HG03439 (cell line): ENCODE data around the gene GLI1.
"Not testable (repeated sequence)": the region's sequence is repeated elsewhere in the genome, so short reads cannot be mapped to it uniquely, and the experiment has no call there.

Experiments
- ATAC-seq: cut with Tn5 transposase; IDR thresholded peaks from one replicate; pipeline ENCODE4 v1.9.1; 2021; ENCODE audit warnings: mild to moderate bottlenecking, moderate library complexity; ENCODE audit not compliant: unreplicated experiment

The GLI1 gene

DNA sequence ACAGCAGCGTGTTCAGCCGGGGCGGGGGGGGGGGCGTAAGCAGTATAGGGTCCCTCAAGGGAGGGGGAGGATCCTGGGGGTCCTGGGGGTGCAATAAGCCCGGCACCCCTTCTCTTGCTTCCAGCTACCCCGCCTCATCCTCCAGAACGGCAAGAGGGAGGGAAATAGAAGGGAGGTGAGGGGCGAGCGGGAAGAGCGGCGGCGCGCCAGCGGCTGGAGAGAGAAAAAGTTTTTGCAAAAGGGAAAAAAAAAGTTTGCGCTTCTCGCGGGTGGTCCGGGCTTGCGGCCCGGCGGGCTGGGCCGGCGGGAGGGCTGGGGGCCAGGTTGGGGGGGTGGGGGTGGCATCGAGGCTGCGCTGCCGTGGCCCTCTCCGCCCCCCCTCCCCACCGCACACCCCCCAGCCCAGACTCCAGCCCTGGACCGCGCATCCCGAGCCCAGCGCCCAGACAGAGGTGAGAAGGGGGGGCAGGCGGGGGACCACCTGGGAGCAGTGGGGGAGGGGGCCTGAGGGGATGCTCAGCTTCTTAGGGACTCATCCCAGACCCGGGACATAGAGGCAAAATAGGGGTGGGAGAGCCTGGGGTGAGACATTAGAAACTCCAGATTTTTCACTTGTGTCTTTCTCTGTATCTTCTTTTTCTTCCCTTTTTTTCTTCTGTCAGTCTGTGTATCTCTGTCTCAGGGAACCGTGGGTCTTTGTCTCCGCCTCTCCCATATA lies at the start of gene GLI1:
Gene GLI1, plus strand, starts transcription at position 36 of the 718 bp plus-strand sequence. CDS start 3,907 bp downstream, outside the sequence.
- no peak for ATAC-seq

- no peak for ATAC-seq
These were observed 49.1 kb upstream of the GLI1 start for GRCh38 chr12:57410534-57410933.

GRCh38 chr12:57414160-57414559 lies 45.4 kb upstream of the GLI1 start:
- not testable (repeated sequence) for ATAC-seq

DNA sequence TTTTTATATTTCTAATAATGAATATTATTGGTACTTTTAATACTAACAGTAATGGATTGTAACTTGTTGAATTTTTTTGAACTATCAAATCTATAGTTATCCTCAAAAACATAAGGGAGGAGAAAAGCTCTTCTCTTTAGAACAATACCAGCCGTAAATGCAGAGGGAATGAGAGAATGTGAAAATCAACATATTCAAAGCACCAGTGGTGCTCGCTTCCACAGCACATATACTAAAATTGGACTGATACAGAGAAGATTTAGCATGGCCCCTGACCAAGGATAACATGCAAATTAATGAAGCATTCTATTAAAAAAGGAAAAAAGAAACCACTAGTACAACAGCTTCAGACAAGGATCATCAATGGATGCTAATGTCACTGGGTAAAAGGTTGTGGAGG lies 44.5 kb upstream of the GLI1 start:
- ATAC-seq: no peak

DNA sequence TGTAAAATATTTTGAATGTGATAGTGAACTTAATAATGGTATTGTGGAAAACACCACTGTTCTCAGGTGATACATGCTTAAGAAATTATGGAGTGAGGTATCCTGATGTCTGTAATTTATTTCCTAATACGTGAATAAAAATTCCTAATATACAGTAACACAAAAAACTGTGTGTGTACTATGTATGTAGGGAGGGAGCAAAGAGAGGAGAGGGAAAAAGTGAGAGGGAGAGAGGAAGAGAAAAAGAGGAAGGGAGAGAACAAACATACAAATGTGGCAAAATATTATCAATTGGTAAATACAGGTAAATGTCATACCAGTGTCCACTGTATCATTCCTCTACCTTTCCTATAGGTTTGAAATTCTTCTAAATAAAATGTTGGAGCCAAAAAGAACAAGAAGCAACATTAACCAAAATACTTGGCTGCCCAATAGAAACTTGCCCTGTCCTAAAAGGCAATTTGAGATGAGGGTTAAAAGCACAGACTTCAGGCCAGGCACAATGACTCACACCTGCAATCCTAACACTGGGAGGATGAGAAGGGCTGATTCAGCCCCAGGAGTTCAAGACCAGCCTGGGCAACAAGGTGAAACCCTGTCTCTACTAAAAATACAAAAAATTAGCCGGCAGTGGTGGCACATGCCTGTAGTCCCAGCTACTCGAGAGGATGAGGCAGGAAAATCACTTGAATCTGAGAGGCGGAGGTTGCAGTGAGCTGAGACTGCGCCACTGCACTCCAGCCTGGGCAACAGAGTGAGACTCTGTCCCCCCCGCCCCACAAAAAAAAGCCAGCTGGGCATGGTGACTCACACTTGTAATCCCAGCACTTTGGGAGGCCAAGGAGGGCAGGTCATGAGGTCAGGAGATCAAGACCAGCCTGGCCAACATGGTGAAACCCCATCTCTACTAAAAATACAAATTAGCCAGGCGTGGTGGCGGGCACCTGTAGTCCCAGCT lies 43.3 kb upstream of the GLI1 start:
- no peak for ATAC-seq

- ATAC-seq: no peak
These were observed 41.3 kb upstream of the GLI1 start for GRCh38 chr12:57418255-57418654.

GRCh38 chr12:57419495-57419894 lies 40.1 kb upstream of the GLI1 start:
- ATAC-seq: no peak

GRCh38 chr12:57420482-57420881 lies 39.1 kb upstream of the GLI1 start:
- ATAC-seq: no peak

GRCh38 chr12:57426948-57427347 lies 32.6 kb upstream of the GLI1 start:
- not testable (repeated sequence) for ATAC-seq

DNA sequence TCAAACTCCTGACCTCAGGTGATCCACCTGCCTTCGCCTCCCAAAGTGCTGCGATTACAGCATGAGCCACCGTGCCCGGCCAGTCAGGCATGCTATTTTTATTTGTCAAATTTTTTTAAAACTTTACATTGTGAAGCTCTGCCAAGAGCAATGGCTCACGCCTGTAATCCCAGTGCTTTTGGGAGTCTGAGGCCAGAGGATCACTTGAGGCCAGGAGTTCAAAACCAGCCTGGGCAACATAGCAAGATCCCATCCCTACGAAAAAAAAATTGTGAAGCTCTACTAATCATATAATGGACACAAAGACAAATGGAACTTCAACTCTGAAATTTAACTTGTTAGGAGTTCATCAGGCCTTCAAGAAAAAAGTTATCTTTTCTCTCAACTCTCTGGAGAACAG lies 30.6 kb upstream of the GLI1 start:
- ATAC-seq: no peak

DNA sequence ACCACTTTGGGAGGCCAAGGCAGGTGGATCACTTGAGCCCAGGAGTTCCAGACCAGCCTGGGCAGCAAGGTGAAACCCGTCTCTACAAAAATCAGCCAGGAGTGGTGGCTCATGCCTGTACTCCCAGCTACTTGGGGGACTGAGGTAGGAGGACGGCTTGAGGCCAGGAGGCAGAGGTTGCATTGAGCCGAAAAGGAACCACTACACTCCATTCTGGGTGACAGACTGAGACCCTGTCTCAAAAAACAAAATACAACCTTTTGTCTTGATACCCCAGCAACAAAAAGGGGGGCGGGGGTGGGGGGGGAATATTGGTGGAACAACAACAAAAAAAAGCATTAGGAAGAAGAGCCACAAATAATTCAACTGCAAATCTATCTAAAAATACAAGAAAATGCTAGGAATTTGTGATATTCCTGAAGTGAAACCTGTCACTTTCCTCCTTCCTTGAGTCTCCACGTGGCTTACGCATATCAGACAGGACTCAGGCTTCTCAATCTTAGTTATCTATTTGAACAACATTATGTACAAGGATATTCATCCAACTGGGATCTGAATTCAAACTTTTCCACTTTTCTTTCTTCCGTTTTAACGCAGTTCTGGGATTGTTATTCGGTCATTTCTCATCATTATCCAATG lies 30.0 kb upstream of the GLI1 start:
- ATAC-seq: no peak

DNA sequence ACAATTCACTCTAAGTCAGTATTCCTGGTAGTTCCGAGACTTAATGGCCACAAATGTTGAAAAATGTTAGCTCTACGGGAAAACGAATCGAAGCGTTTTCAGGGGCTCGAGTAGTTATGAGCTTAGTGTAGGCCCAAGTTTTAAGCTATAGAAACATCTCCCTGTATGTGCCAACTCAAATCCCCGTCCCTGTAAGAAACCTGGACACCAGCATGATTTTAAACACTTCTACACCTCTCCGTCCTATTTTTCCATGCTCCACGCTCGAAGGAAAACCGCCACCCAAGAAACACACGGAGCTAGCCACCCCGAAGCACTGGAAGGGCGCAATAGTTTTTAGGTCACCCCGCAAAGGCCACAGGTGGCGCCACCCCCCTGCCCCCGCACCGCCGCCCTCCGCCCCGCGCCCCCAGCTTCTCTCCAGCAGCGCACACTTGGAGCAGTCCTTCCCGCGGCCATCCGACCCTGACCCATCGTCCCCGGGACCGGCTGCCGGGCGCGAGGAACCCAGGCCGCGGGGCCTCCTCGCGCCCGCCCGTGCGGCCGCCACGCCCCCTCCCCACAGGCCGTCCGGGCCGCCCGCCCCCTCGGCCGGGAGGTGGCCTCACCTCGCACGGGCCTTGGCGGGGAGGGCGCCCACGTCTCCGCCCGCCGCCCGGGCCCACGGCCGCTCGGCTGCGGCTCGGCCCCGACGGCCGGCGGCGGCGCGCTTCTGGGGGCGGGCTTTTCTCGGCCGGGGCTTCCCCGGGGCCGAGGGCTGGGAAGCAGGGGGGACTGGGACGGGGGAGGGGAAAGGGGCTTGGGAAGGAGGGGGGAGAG lies 29.3 kb upstream of the GLI1 start:
- ATAC-seq: peak; percentile 50

- ATAC-seq: peak; percentile 93
These were observed 28.5 kb upstream of the GLI1 start, which contains the start of gene R3HDM2 for GRCh38 chr12:57430931-57431566. Gene R3HDM2, minus strand, starts transcription at chr12:57431043. Its CDS starts 120,615 bp downstream, at chr12:57310428.

DNA sequence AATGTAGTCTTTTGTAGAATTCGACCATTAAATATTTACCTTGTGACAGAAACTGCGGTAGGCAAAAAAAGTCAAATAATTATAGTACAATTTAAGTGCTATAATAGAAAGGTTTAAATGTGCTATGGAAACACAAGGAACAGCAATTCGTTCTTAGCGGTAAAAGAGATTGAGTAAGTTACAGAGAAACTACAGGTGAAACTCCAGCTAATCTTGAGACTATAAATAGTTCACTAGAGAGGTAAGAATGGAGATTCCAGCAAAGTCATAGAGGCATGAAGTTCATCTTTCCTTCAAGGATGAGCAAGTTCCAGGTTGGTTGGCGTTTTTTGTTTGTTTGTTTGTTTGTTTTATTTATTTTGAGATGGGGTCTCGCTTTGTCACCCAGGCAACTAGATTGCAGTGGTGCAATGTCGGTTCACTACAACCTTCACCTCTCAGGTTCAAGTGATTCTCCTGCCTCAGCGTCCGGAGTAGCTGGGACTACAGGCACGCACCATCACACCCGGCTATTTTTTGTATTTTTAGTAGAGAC lies 27.9 kb upstream of the GLI1 start:
- ATAC-seq: no peak

DNA sequence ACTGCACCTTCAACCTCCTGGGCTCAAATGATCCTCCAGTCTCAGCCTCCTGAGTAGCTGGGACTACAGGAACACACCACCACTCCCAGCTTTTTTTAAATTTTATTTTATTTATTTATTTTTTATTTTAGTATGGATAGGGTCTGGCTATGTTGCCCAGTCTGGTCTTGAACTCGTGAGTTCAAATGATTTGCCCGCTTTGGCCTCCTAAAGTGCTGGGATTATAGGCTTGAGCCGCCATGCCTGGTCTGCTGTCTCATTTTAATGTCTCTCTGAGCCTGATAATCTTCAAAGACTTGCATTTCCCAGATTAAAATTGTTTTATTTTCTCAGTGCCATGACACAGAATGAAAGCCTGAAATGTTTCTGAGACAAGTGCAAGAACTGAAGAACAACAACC lies 26.2 kb upstream of the GLI1 start:
- no peak for ATAC-seq

DNA sequence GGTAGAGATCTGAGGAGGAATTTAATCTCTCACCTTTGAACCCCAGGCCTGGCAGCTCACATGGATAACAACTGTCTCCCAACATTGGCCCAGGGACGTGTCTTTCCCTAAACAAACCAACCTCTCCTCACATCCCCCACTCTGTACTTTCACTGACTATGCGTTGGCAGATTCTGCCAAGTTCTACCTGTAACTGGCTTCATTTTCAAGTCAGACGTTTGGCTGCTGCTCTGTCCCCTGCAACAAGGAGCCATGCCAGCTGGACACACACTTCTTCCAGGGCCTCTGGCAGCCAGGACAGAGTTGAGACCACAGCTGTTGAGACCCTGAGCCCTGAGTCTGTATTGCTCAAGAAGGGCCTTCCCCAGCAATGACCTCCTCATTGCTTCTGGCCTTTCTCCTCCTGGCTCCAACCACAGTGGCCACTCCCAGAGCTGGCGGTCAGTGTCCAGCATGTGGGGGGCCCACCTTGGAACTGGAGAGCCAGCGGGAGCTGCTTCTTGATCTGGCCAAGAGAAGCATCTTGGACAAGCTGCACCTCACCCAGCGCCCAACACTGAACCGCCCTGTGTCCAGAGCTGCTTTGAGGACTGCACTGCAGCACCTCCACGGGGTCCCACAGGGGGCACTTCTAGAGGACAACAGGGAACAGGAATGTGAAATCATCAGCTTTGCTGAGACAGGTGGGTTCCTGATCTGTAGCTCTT lies 24.9 kb upstream of the GLI1 start, which contains the start of gene INHBC:
Gene INHBC, plus strand, starts transcription at position 268 of the 707 bp plus-strand sequence. Its CDS starts 103 bp downstream, at position 371.
- no peak for ATAC-seq

DNA sequence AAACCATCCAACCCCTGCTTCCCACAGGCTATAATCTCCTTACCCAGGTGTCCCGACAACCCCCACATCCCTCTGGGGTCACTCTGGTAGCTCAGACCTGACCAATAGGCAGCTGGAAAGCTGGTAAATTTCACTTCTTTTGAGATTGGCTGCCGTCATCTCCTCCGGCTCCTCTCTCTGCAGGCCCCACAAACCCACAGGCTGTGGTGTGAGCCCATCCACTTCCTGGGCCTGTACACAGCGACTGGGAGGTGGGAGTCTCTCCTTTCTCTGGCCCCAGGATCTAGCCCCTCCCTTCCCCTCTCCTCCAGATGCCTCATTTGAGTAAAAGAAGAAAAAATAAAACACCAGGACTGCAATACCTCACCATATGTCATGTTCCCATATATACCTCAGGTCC lies 24.3 kb upstream of the GLI1 start:
- no peak for ATAC-seq

- no peak for ATAC-seq
These were observed 21.2 kb upstream of the GLI1 start for GRCh38 chr12:57438400-57438799.

GRCh38 chr12:57439762-57440266 lies 19.8 kb upstream of the GLI1 start:
- no peak for ATAC-seq
